ENCODE data around the gene UBASH3B.

UBASH3B gene

DNA sequence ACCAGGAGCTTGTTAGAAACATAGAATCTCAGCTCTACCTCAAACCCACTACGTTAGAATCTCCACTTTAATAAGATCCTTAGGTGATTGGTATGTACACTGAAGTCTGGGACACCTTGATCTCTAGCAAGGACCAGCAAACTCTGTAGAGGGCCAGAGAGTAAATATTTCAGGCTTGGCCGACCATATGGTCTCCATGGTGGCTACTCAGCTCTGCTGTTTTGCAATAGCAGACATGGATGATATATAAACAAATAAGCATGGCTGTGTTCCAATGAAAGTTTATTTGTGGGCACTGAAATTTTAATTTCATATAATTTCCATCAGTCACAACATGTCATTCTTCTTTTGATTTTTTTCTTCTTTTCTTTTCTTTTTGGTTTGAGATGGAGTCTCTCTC is 23.9 kb downstream of the UBASH3B start:
- H3K27ac ChIP-seq, result no peak overlapping the region
- H3K9me3 ChIP-seq (ENCODE audit: control insufficient read depth, low read length), result no peaks in the 10 kb centered on the region
- H3K4me2 ChIP-seq (ENCODE audit: low read length), result no peak overlapping the region
- no peaks in the 10 kb centered on the region for H3K27me3 ChIP-seq (ENCODE audit: control insufficient read depth, insufficient read depth, low read length)
- H3K4me1 ChIP-seq, result no peaks in the 10 kb centered on the region
- H3K36me3 ChIP-seq (ENCODE audit: control insufficient read depth, insufficient read depth, low read length), result no peaks in the 10 kb centered on the region
- no peak overlapping the region for H3K4me3 ChIP-seq (ENCODE audit: low read depth, low read length)
- no peak for TF ChIP-seq CTCF (IDR thresholded peaks at IDR 0.05)
- H3K79me2 ChIP-seq, result no peaks in the 10 kb centered on the region
- H3K9ac ChIP-seq, result no peak overlapping the region
- H2AFZ ChIP-seq, result no peak overlapping the region

- Histone ChIP-seq H3K9me3 (ENCODE audit: control insufficient read depth, low read length) (no peaks in the 10 kb centered on the region), H3K4me3 (ENCODE audit: low read depth, low read length) (no peak overlapping the region), H3K4me2 (ENCODE audit: low read length) (no peak overlapping the region), H3K79me2 (no peaks in the 10 kb centered on the region), H3K36me3 (ENCODE audit: control insufficient read depth, insufficient read depth, low read length) (no peaks in the 10 kb centered on the region), H2AFZ (no peak overlapping the region), H3K27ac (no peak overlapping the region), H3K9ac (no peak overlapping the region), H3K4me1 (no peaks in the 10 kb centered on the region), H3K27me3 (ENCODE audit: control insufficient read depth, insufficient read depth, low read length) (no peaks in the 10 kb centered on the region)
- TF ChIP-seq CTCF (IDR thresholded peaks at IDR 0.05), result no peak
Measured at GRCh38 chr11:122681070-122681469, 25.5 kb downstream of the UBASH3B start.

DNA sequence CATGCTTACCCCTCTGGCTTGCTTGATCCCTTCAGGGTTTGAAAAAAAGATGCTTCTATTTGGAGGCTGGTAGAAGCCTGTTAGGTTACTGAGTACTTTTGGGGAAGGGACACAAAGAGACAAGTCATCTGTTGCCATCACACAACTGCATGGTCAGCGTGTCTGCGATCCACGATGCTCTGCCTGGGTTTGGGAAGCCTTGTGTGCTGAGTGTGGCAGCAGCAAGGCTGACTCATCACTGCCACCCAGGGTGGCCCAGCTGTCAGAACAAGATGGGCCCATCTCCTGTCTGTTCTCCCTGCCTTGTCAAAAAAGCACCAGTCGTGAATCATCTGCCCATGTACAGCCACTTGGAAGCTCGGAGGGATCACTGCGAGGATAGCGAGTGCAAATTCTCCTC is 26.2 kb downstream of the UBASH3B start:
- H3K4me2 ChIP-seq (ENCODE audit: low read length), result no peak overlapping the region
- H3K4me1 ChIP-seq, result no peaks in the 10 kb centered on the region
- H3K27ac ChIP-seq, result no peak overlapping the region
- no peaks in the 10 kb centered on the region for H3K27me3 ChIP-seq (ENCODE audit: control insufficient read depth, insufficient read depth, low read length)
- H3K4me3 ChIP-seq (ENCODE audit: low read depth, low read length), result no peak overlapping the region
- H3K9ac ChIP-seq, result no peak overlapping the region
- TF ChIP-seq CTCF (IDR thresholded peaks at IDR 0.05), result no peak
- no peaks in the 10 kb centered on the region for H3K36me3 ChIP-seq (ENCODE audit: control insufficient read depth, insufficient read depth, low read length)
- no peaks in the 10 kb centered on the region for H3K79me2 ChIP-seq
- H3K9me3 ChIP-seq (ENCODE audit: control insufficient read depth, low read length), result no peaks in the 10 kb centered on the region
- H2AFZ ChIP-seq, result no peak overlapping the region

DNA sequence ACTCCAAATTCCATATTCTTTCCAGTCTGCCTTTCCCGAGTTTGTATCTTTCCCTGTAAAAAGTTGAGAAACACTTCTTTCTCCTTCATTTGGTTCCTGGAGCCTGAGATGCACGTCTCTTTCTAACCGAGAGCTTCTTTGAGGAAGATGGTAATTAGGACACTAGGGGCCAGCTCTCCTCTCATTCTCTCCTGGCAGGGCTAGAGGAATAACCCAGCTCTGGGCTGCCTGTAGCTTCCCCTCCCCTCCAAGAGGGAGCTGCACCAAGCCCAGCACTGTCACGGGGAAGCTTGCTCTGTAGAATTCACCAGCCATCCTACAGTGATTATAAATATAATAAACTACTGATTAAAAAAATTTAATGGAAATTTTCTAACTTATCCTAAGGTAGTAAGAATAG is 26.9 kb downstream of the UBASH3B start:
- Histone ChIP-seq H3K4me2 (ENCODE audit: low read length) (no peak overlapping the region), H3K4me1 (no peaks in the 10 kb centered on the region), H3K9ac (no peak overlapping the region), H3K27me3 (ENCODE audit: control insufficient read depth, insufficient read depth, low read length) (no peaks in the 10 kb centered on the region), H3K79me2 (no peaks in the 10 kb centered on the region), H3K36me3 (ENCODE audit: control insufficient read depth, insufficient read depth, low read length) (no peaks in the 10 kb centered on the region), H3K9me3 (ENCODE audit: control insufficient read depth, low read length) (no peaks in the 10 kb centered on the region), H3K4me3 (ENCODE audit: low read depth, low read length) (no peak overlapping the region), H3K27ac (no peak overlapping the region), H2AFZ (no peak overlapping the region)
- TF ChIP-seq CTCF (IDR thresholded peaks at IDR 0.05), result no peak

- no peaks in the 10 kb centered on the region for H3K36me3 ChIP-seq (ENCODE audit: control insufficient read depth, insufficient read depth, low read length)
- no peak overlapping the region for H3K4me3 ChIP-seq (ENCODE audit: low read depth, low read length)
- no peaks in the 10 kb centered on the region for H3K27me3 ChIP-seq (ENCODE audit: control insufficient read depth, insufficient read depth, low read length)
- no peak overlapping the region for H3K4me2 ChIP-seq (ENCODE audit: low read length)
- no peak overlapping the region for H2AFZ ChIP-seq
- no peak for TF ChIP-seq CTCF (IDR thresholded peaks at IDR 0.05)
- H3K79me2 ChIP-seq, result no peaks in the 10 kb centered on the region
- H3K4me1 ChIP-seq, result no peaks in the 10 kb centered on the region
- no peaks in the 10 kb centered on the region for H3K9me3 ChIP-seq (ENCODE audit: control insufficient read depth, low read length)
- H3K27ac ChIP-seq, result no peak overlapping the region
- H3K9ac ChIP-seq, result no peak overlapping the region
Measured at GRCh38 chr11:122685041-122685440, 29.5 kb downstream of the UBASH3B start.

Data from parathyroid adenoma (tissue), 2 donors.